Forelimb muscle (tissue), 1 donor: ENCODE results near the gene RELL1. TPM values are rescaled to one million over a fixed set of nuclear protein-coding genes. Genes with fewer than 3 reads are reported as not detected.

Experiments used
- DNase-seq: peaks from one replicate; pipeline ENCODE4 v3.0.0-alpha.2; 2013; ENCODE audit warnings: low read depth
- polyA plus RNA-seq: library from polyadenylated mRNA; unstranded; fragments of 120-200 nt; gene quantifications from one replicate; pipeline ENCODE4 v1.2.1, GENCODE V29; 2013; ENCODE audit not compliant: insufficient read length

Gene RELL1
- polyA plus RNA-seq, 1 donor = 11.2 TPM

- DNase-seq = no peak
Measured at GRCh38 chr4:37665333-37666320, 20.5 kb downstream of the RELL1 start.

DNA sequence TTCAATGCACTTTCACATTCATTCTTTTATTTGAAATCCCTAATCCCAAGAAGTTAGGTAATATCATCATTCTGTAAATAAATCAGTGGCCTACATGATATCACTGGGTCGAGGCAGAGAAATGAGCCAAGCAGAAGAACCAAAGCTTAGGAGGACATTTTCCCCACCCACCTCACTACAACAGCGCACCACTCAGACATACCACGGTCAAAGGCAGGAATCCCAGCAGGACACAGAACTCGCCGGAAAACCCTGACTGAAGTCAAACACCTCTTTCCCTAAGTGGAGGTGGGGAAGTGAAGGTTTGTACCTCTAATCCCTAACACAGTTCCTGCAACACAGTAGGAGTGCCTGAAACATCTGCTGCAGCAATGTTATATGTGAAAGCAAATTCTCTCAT is 21.5 kb downstream of the RELL1 start:
- no peak for DNase-seq

GRCh38 chr4:37663552-37663951 is 22.6 kb downstream of the RELL1 start:
- no peak for DNase-seq

GRCh38 chr4:37662861-37663390 is 23.2 kb downstream of the RELL1 start:
- DNase-seq = no peak

DNA sequence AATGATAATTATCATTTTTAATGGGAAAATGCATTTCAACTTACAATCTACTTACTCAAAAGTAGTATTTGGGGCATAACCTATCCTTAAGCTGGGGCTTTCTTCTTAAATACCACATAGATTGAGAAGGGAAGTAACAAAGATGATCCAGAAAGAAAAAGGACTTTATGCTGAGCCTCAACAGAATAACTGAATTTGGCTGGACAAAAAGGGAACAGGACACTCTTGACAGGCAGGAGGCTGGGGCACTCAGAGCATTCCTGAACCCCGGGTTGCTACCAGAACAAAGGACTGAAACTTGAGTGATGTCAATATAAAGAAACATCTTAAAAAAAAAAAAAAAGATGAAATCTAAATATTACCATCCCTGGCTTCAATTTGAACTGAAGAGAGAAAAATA is 23.9 kb downstream of the RELL1 start:
- no peak for DNase-seq

DNA sequence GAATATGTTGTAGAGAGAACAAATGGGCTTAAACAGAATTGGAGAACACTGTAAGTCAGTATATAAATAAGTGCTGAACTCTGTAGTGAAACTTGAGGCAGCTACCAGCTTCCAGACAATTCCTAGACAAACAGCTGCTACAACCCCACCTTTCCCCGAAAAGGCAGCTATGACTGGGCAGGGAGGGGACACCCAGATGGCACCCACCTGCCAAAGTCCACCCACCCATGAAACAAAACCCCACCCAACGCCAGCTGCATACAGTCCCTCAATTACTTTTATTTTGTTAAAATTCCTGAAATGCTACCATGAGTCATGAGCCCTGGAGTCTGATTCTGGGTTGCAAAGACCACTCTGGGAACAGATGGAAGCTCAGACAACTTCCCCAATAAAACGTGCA is 24.4 kb downstream of the RELL1 start:
- no peak for DNase-seq

- DNase-seq = no peak
Measured at GRCh38 chr4:37659696-37660095, 26.5 kb downstream of the RELL1 start.

DNA sequence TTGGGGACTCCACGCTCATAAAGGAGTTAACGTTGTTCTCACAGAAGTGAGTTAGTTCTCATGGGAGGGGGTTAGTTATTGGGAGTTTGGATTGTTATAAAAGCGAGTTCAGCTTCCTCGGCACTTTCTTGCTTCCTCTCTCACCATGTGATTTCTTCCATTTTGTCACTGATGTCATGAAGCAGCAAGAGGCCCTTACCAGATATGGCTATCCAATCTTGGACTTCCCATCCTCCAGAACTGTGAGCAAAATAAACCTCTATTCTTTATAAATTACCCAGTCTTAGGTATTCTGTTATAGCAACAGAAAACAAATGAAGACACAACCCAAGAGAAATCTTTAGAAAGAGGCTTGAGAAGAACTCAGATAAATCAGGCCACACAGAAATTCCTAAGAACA is 29.5 kb downstream of the RELL1 start:
- DNase-seq = no peak

GRCh38 chr4:37653601-37654000 is 32.6 kb downstream of the RELL1 start:
- no peak for DNase-seq

GRCh38 chr4:37652747-37653527 is 33.2 kb downstream of the RELL1 start:
- no peak for DNase-seq

GRCh38 chr4:37651781-37652377 is 34.3 kb downstream of the RELL1 start:
- DNase-seq = no peak

DNA sequence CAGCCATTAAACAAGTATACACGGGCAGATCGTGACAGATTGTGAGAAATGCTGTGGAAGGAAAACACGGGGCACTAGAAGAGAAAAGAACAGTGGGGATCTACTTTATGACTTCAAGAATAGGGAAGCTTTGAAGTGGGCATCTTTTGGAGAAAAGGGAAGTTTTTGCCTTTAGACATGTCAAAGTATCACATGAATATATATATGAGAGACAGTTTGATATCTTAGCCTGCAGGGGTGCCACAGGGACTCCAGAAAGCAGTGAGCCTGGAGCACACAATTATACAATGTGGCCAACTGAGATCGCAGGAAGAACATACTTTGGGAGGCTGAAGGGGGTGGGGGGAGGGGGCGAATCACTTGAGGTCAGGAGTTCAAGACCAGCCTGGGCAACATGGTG is 35.7 kb downstream of the RELL1 start:
- DNase-seq = no peak

- DNase-seq = no peak
Measured at GRCh38 chr4:37649268-37649667, 36.9 kb downstream of the RELL1 start.

- no peak for DNase-seq
Measured at GRCh38 chr4:37648084-37648817, 37.9 kb downstream of the RELL1 start.

DNA sequence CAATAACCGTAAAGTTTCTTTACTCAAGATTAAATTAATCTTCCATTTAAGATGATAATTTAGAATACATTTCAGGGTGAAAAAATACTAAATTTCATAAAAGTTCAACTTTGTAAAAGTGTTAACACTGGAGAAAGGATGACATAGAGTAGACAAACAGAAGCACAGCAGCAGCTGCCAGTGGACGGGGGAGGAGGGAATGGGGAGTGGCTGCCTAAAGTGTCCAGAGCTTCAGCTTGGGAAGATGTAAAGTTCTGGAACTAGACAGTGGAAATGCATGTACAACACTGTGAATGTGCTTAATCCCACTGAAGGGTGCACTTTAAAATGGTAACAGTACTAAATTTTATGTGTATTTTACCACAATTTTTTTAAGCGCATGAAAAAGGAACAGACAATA is 39.9 kb downstream of the RELL1 start:
- DNase-seq = no peak

DNA sequence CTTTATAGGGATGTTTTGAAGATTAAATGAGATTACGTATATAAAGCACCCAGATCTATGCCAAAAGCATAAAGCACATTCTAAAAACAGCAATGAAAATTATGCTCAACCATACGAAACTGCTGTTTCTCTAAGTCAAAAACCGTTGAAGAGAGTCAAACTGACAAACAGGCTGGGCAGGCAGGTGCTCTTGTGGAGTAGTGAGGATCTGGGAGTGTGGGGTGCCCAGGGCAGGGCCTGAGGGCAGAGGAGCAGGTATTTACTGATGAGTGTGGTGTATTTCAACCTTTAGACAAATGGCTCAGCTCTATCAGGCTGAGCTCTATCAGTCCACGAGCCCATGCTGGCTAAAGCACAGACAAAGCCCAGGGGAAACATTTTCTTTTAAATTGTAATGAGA is 40.4 kb downstream of the RELL1 start:
- DNase-seq = no peak

DNA sequence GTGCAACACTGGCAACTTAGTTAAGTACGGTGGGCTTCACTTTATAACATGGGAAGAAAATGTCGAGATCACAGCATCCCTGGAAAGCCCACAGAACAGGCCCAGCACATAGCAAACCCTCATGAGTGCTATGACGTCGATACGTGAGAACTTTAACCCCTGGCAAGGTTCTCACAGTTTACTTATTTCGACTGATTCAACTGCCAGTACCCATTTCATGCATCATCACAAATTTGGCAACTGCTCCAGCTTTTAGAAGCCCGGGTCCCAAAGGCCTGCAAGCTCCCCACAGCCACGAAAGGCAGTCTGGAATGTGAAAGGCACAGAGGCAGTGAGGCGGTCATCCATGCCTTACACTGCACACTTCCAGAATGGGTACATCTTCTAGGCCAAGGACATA is 41.2 kb downstream of the RELL1 start:
- no peak for DNase-seq

DNA sequence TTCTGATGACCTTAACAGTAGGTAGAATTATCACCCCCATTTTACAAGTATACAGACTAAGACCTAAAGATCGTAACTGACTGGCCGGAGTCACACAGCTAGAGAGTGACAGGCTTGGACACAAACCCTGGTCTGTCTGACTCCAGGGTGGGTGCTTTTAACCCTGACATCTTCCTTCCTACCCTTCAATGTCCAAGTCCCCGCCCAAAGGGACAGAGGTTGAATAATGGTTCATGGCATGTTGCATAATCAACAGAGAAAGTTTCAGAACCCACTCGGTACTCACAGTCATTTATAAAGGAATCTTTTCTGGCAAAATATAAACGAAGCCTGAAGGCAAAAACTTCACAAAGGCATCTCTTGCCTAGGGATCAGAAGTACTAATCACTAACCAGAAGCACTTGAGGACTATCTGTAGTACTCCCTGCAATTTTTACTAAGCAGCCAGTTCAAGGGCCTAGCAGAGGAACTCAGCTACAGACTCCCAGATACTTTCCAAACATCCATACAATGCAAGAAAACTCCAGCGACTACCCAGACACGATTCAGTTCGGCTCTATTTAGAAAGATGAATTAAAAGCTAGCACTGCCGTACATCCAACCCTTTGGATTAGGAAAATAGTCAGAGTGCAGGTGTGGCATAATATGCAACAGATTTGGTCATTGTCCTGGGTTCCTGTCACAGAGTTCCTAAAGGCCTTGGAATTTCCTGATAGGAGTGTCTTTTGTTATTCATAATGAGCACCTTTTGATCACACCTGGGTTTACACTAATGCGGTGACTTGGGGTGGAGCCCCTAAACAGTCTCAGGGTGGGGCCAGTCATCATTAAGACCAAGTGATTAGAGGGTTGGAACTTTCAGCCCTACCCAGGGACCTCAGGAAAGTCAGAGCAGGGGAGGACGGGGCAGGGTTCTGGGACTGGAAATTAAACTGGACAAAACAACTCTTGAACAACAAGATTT is 44.0 kb downstream of the RELL1 start:
- no peak for DNase-seq

DNA sequence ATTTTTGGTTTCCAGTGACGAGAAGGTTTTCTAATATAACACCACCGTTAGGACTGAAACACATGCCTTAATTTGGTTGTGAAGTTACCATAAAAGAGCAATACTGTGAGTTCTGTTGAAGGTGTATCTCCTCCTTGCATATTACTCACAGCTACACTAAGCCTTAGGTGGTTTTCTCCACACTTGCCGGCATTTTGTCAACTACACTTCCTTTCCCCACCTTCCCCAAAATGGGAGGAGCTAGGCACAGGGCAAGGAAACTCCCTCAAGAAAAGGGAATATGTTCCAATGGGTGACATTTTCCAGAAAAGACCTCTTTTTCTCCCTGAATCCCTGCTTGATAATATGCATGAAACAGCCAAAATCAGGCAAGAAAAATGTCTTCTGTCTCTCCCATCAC is 44.8 kb downstream of the RELL1 start:
- no peak for DNase-seq

DNA sequence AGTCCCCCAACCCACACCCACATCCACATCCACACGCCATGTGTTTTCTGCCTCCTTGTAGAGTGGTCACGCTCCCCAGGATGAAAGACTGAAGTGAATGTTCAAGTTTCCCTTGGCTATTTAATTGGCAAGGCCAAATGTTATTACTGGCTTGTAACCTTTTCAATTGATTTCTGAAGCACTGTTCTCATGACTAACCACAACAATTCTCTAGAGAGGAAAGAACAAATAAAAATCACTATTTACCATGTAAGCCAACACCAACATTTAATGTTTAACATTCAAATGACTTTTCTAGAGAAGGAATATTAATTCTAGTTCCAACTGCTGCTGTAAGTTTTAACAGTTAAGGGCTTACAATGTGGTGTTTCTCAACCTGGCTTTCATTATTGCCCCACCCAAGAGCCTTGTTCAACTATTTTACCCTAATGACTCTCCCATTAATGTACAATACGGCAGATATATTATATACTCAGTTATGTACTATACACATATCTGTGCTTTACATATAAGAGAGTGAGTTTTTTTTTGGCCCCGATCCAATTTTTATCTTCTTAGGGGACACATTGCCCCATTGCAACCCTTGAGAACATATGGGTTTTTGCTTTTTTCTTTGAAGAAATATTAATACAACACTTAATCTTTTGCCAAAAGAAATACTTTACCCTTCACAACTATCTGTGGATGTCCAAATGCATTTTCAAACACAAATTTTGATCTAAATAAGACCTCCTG is 46.5 kb downstream of the RELL1 start:
- DNase-seq = no peak
